Ecto neural progenitor cell (in vitro differentiated cells): ENCODE measurements around the gene LSM12.
"Not testable (repeated sequence)": the region's sequence is repeated elsewhere in the genome, so short reads cannot be mapped to it uniquely, and the experiment has no call there.

ENCODE experiments used
- DNase-seq: peaks from one replicate; pipeline ENCODE4 v3.0.0-alpha.2; 2018; ENCODE audit warnings: low spot score

Gene LSM12

GRCh38 chr17:44076716-44077594 is 10.5 kb upstream of the LSM12 start:
- no peak for DNase-seq

GRCh38 chr17:44075598-44076293 is 9.3 kb upstream of the LSM12 start:
- no peak for DNase-seq

GRCh38 chr17:44074911-44075285 is 8.4 kb upstream of the LSM12 start:
- DNase-seq = no peak

DNA sequence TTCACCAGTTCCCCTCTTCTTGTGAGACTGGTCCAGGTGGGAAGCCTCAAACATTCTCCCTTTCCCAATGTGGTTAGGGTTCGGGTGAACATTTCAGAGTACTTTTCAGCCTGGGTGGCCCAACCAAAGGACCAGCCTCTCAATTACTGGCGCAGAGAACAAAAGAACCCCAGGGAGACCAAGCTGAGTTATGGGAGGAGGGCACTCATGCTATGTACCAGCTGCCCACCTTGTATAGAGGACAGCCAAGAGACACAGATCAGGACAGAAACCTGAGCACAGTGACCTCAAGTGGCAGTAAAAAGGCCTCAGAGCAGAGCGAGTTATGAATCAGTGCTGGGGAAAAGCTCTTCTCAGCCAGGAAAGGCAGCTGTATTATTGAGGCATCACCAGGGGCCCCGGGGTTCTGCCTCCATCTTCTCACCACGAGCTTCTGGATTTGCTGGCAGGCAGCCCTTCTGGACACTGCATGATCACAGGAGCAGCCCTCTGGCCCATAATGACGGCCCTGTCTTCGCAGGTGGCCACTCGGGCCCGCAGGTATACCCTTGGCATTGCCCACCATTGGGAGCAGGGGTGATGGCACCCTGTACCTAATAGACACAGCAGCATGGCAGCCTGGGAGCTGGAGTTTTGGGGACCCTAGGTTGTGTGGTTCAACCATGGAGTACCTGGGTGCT is 7.9 kb upstream of the LSM12 start:
- no peak for DNase-seq

GRCh38 chr17:44071772-44072171 is 5.3 kb upstream of the LSM12 start:
- no peak for DNase-seq

DNA sequence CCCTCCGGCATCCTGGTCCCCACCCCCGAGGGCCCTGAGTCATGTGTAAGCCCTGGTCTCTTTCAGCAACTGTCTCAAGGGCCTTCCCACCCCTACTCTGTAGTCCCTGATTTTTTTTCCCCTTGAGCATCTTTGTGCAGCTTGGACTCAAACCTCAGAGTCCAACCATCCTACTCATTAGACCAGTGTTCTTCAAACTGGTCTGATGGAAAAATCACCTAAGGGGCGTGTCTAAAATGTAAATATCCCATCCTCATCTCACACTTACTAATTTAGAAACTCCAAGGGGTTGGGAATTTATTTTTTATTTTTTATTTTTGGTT is 4.7 kb upstream of the LSM12 start:
- no peak for DNase-seq

GRCh38 chr17:44070455-44071197 is 4.2 kb upstream of the LSM12 start, which contains the start of gene G6PC3:
Gene G6PC3, plus strand, starts transcription at chr17:44070735. Its CDS starts 231 bp downstream, at chr17:44070966.
- peak; percentile 100 for DNase-seq

GRCh38 chr17:44069974-44070454 is 3.5 kb upstream of the LSM12 start:
- no peak for DNase-seq

- no peak for DNase-seq
Observed at GRCh38 chr17:44067545-44067940, 1.1 kb upstream of the LSM12 start.

- no peak for DNase-seq
Observed at GRCh38 chr17:44065668-44066203, 735 bp downstream of the LSM12 start.

- DNase-seq = no peak
Observed at GRCh38 chr17:44063704-44064639, 2.5 kb downstream of the LSM12 start.

DNA sequence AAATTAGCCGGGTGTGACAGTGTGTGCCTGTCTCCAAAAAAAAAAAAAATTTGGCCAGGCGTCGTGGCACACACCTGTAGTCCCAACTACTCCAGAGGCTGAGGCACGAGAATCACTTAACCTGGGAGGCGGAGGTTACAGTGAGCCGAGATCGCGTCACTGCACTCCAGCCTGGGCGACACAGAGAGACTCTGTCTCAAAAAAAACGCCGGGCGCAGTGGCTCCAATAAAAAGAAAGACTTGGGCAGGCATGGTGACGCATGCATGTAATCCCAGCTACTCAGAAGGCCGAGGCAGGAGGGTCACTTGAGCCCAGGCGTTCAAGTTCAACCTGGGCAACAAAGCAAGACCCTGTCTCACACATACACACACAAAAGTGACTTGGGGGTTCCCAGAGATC is 3.6 kb downstream of the LSM12 start:
- DNase-seq = no peak

DNA sequence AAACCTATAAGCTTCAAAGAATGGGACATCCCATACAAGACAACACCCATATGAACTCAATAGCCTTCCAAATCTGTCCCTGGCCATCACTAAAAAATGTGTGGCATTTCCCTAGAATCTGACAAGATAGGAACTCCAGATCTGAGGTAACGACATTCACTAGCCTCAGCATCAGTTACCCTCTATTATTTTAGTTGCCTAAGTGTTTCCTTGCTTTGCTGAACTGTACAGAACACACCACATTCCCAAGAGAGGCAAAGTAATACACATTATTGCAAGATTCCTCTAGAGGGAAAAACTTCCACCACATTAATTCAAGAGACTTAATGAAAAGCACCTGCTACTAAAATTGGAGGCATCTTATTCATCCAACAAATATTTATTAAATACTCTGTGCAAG is 5.0 kb downstream of the LSM12 start:
- DNase-seq = no peak

GRCh38 chr17:44059101-44059892 is 7.2 kb downstream of the LSM12 start:
- no peak for DNase-seq

DNA sequence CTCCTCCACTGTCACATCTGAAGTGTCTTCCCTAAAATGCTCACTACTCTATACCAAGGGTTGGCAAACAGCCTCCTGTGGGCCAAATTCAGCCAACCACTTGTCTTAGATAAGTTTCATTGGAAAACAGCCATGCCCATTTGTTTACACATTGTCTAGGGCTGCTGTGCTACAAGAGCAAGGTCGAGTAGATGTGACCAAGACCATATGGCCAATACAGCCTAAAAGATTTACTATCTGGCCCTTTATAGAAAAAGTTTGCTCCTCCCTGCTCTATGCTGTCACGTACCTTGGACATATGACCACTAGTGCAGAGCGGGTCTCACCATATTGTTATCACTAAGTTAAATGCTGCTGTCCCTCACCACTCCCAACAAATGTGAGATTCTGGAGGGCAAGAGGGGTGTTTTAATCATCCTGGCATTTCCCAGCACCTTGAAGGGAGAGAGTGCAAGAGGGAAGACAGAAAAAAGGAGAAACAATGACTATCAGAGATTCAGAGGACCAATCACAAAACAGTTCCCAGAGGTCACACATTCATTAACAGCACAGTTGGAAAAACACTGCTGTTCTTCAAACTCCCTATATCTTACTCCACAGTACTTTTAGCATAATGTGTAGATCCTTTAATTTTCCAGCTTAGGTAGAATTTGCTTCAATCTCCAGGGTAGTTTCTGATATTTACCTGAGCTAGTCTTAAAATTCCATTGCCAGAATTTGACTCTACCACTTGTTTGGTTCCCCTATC is 13.2 kb downstream of the LSM12 start:
- no peak for DNase-seq

- no peak for DNase-seq
Observed at GRCh38 chr17:44049294-44050060, 17.0 kb downstream of the LSM12 start.

DNA sequence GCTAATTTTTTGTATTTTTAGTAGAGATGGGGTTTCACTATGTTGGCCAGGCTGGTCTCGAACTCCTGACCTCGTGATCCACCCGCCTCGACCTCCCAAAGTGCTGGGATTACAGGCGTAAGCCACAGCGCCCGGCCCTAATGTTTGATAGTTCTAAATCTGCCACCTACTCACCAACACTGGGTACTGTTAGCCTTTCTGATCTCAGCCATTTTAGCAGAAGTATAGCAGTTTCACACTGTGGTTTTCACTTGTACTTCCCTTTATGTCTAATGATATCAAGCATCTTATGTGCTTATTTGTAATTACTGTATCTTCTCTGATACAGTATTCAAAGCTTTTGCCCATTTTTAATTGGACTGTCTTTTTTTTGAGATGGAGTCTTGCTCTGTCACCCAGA is 19.6 kb downstream of the LSM12 start:
- not testable (repeated sequence) for DNase-seq

- no peak for DNase-seq
Observed at GRCh38 chr17:44045486-44045885, 21.0 kb downstream of the LSM12 start.
